GM12891 (cell line): Measurements from ENCODE around the gene STEEP1.
A peak's percentile ranks its signal among the peaks of the same experiment; 100 is the strongest.
"Not testable (repeated sequence)": the region's sequence is repeated elsewhere in the genome, so short reads cannot be mapped to it uniquely, and the experiment has no call there.

Source experiments
- DNase-seq: peaks from one replicate; pipeline ENCODE4 v3.0.0; 2011; ENCODE audit warnings: low spot score; ENCODE audit not compliant: insufficient read length
- FAIRE-seq: peaks from 2 replicates; lab custom pipeline; 2011; peaks lifted over from hg19 to GRCh38; lab: Jason Lieb, UNC
- PAX5 ChIP-seq: IDR thresholded peaks from 2 replicates; pipeline ENCODE4 v1.6.1; 2011; ENCODE audit warnings: low read length, moderate library complexity, mild to moderate bottlenecking; ENCODE audit not compliant: insufficient read depth, severe bottlenecking
- POLR2A ChIP-seq: IDR thresholded peaks from 2 replicates; pipeline ENCODE4 v1.6.1; 2011; ENCODE audit warnings: low read depth, low read length, control low read depth
- POLR2AphosphoS5 ChIP-seq: IDR thresholded peaks from 2 replicates; pipeline ENCODE4 v1.6.1; 2011; ENCODE audit warnings: low read depth, low read length, control low read depth
- POU2F2 ChIP-seq: IDR thresholded peaks from 2 replicates; pipeline ENCODE4 v1.6.1; 2011; ENCODE audit warnings: low read depth, mild to moderate bottlenecking, control low read depth, low read length, moderate library complexity
- SPI1 ChIP-seq: IDR thresholded peaks from 2 replicates; pipeline ENCODE4 v1.6.1; 2011; ENCODE audit warnings: low read depth, low read length, control low read depth
- TAF1 ChIP-seq: IDR thresholded peaks from 2 replicates; pipeline ENCODE4 v1.6.1; 2011; ENCODE audit warnings: low read depth, low read length, control low read depth

Gene STEEP1

GRCh38 chrX:119537487-119537886 lies 27.7 kb downstream of the STEEP1 start:
- no peak for TF ChIP-seq POLR2AphosphoS5
- no peak for DNase-seq

GRCh38 chrX:119529345-119530276 lies 35.6 kb downstream of the STEEP1 start:
- TF ChIP-seq SPI1 (peak; percentile 50; the same call in 1 of the 2 replicates), POU2F2 (no peak)
- FAIRE-seq = no peak
- no peak for DNase-seq

More at GRCh38 chrX:119537487-119537886, 27.7 kb downstream of the STEEP1 start:
- FAIRE-seq = no peak

- no peak for TF ChIP-seq TAF1
- no peak for TF ChIP-seq SPI1
- no peak for TF ChIP-seq POLR2A
- TF ChIP-seq POLR2AphosphoS5 = no peak
- no peak for TF ChIP-seq POU2F2
- TF ChIP-seq PAX5 = no peak
- FAIRE-seq (no peak), DNase-seq (no peak)
Measured at GRCh38 chrX:119523664-119524184, 41.5 kb downstream of the STEEP1 start.

- TF ChIP-seq SPI1 = no peak
- no peak for TF ChIP-seq PAX5
- TF ChIP-seq TAF1 = no peak
- no peak for TF ChIP-seq POU2F2
- TF ChIP-seq POLR2A = no peak
- no peak for TF ChIP-seq POLR2AphosphoS5
- FAIRE-seq (no peak), DNase-seq (no peak)
Measured at GRCh38 chrX:119521246-119521645, 44.0 kb downstream of the STEEP1 start.

GRCh38 chrX:119518371-119518770 lies 46.8 kb downstream of the STEEP1 start:
- TF ChIP-seq POU2F2 (no peak), PAX5 (no peak), TAF1 (no peak), POLR2A (no peak), SPI1 (no peak), POLR2AphosphoS5 (no peak)
- FAIRE-seq = no peak

GRCh38 chrX:119516157-119516702 lies 49.0 kb downstream of the STEEP1 start:
- DNase-seq (peak; percentile 43), FAIRE-seq (peak; percentile 98)
- no peak for TF ChIP-seq SPI1
- TF ChIP-seq TAF1 = no peak
- no peak for TF ChIP-seq POLR2AphosphoS5
- no peak for TF ChIP-seq POLR2A
- TF ChIP-seq POU2F2 = no peak
- TF ChIP-seq PAX5 = no peak

More at GRCh38 chrX:119518371-119518770, 46.8 kb downstream of the STEEP1 start:
- DNase-seq = no peak

GRCh38 chrX:119512146-119512800 lies 52.9 kb downstream of the STEEP1 start:
- TF ChIP-seq POLR2AphosphoS5 (no peak), POU2F2 (no peak), SPI1 (no peak), TAF1 (no peak), PAX5 (no peak), POLR2A (no peak)
- DNase-seq (peak; percentile 25), FAIRE-seq (peak; percentile 94)

- TF ChIP-seq POU2F2 (no peak), SPI1 (no peak), POLR2AphosphoS5 (no peak), TAF1 (no peak), PAX5 (no peak), POLR2A (no peak)
- no peak for FAIRE-seq
- no peak for DNase-seq
Measured at GRCh38 chrX:119507206-119507605, 58.0 kb downstream of the STEEP1 start.

GRCh38 chrX:119505945-119506344 lies 59.3 kb downstream of the STEEP1 start:
- TF ChIP-seq PAX5 (no peak), POU2F2 (no peak), TAF1 (no peak), POLR2A (no peak), POLR2AphosphoS5 (no peak), SPI1 (no peak)
- FAIRE-seq (no peak), DNase-seq (no peak)

- not testable (repeated sequence) for DNase-seq, FAIRE-seq
Measured at GRCh38 chrX:119505145-119505544, 60.1 kb downstream of the STEEP1 start.
